Muscle of back (tissue), 11 donors: ENCODE results near the gene CDC7. TPM values are rescaled to one million over a fixed set of nuclear protein-coding genes. Genes with fewer than 3 reads are reported as not detected.

Source experiments
- DNase-seq, 3 donors: peaks; one replicate each; pipeline versions ENCODE4 v3.0.0 to v3.0.0-alpha.2; 2013
- polyA plus RNA-seq, 10 donors: library from polyadenylated mRNA; unstranded; fragments of 120-200 nt; gene quantifications; one replicate each; pipeline ENCODE4 v1.2.1, GENCODE V29; 2013; ENCODE audit not compliant: insufficient read length in 10 of 10

CDC7 gene
- polyA plus RNA-seq, 10 donors, result 5.5 to 13.2 (median 9.8) TPM

DNA sequence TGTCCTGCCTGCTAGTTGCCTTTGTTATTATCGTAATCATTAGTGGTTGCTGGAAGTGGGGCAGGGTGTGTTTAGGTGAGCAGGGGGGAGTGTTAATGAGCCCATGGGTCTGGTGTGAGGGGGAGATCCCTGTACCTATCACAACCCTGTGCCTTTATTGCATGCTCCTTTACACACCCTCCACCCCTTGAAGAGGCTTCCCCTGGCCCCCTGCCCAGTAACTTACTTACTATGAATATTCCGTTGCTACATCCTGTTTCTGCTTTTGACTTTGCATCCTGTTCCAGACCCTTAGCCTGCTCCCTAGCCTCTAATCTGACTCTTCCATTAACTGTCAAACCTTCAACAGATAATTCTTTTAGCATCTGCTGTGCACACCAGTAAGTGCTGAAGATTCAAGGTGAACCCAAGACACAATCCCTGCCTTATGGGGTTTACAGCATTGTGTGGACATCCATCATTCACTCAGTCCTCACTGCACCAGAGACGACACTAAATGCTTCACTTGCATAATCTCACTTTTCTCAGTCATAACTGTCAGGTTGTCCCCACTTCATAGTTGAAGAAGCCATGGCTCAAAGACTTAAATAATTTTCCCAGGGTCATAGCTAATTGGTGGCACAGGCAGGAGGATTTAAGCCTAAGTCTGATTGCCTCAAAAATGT, 47.9 kb downstream of the CDC7 start:
- peak in 1 of 3 donors; percentile 57 for DNase-seq

DNA sequence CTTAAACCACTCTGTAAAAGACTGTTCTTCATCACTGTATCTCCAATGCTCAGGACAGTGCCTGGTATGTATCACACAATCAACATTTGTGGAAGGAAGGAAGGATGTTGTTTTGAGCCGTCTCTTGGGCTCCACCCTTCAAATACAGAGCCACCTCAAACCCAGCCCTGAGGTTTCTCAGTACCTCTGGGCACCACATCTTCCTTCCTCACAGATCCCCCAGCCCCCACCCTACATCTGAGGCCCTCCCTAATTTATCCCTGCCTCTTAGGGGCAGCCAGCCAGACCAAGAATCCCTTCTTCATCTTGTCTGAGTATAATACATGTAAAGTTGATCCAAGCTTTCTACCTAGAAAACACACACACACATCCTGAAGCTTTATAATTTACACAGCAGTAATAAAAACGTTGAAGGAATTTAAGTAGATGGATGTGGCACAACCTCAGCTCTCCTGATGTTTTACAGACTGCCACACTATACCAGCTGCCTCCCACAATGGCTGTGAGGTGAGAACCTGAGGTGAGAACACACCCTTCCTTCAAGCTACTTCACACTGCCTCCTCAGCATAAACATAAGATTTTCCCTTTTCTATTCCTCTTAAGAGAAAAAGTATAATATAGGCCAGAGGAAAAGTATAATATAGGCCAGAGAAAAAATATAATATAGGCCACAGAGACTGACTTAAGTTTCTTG, 48.5 kb downstream of the CDC7 start:
- no peak for DNase-seq

DNA sequence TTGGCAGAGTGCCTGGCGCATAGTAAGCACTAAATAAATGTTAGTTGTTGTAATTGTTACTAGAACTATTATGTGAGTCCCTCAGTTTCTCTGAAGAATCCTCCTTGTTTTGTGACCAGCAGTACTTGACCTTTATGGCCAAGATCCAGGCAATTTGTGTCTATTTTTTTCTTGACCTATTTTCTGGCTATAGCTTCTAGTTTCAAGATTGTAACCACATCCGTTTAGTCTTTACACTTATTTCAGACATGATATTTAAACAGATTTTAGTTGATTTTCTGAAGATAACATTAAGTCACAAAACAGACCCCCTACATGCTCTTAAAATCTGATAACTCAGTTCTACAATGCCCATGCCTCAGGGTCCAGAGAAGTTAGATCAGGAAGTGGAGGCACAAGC, 50.3 kb downstream of the CDC7 start:
- no peak for DNase-seq

DNA sequence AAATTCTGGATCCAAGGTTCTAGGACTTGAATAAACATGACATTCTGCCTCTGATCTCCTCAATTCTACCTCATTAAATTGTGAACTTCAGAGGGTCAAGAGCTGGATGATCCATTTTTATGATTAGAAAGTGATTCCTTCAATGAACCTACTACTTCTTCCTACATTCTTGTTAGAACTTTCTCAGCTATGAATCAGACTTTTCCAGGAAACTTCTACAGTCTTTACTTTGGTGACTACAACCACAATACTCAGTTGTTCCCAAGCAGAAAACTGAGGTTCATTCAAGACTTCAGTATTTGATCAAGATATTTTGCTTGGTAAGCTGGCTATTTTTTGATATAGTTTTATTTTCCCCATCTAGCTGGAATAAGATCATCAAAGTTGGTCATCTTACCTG, 51.4 kb downstream of the CDC7 start:
- DNase-seq, result no peak

DNA sequence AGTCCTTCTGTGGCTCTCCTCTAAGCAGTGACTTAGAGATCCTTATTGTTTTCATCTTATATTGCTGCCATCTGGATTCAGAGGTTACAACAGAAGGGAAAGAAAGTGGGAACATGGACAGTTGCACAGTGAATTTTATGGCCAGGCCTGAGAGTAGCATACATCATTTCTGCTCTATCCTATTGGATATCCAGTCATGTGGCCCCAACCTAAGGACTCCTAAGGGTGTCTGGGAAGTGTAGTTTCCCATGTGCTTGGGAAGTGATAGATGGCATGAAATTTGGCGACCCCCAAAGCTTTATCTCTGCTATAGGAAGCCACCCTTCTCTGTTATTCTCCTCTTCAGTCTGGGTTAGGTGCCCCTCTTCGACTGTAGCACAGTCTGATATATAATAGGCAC, 51.9 kb downstream of the CDC7 start:
- DNase-seq, result no peak

DNA sequence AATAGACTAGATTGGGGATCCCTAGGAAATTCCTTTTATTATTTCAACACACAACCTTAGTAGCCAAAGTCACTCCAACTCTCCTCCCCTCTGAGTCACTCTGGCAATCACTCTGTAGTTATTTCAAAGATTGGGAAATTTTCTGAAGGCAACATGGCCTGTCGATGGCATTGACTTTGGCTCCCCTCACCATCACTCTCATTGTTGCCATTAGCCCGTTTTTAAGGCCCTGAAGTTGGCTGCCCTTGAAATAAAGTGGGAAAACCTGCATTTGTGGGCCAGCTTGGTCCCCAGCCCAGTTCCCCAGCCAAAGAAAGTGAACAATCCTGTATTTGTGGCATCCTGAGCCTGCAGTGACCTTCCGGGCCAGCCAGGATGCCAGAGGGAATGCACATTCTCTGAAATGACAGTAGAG, 52.5 kb downstream of the CDC7 start:
- DNase-seq, result no peak

DNA sequence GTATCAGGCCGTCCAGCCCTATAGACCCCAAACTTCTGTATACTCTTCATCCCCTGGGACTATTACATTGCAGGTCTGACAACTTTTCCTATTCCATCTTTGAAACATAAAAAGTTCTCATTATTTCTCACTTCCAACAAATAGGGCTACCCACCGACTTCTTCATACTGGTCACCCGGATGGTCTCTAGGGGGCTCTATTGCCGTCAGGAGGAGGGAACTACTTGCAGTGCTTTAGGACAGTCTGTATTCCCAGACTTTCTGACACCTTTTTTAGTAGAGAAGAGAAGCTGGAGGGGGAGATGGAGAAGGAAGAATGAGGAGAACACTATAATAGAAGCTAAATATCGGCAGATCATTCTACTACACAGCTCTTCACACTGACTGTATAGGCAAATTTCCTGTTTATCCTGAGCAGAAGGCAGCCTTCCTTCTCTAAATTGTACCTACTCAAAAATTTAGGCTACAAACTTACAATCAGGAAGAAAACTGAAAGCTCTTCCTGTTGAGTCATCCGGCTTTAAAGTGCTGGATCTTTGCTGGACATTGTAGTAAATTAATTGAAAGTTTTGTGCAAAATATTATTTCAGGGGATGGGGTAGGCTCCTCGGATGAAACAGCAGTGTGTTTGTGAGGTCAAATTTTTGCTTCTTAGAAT, 54.6 kb downstream of the CDC7 start:
- DNase-seq, result no peak

DNA sequence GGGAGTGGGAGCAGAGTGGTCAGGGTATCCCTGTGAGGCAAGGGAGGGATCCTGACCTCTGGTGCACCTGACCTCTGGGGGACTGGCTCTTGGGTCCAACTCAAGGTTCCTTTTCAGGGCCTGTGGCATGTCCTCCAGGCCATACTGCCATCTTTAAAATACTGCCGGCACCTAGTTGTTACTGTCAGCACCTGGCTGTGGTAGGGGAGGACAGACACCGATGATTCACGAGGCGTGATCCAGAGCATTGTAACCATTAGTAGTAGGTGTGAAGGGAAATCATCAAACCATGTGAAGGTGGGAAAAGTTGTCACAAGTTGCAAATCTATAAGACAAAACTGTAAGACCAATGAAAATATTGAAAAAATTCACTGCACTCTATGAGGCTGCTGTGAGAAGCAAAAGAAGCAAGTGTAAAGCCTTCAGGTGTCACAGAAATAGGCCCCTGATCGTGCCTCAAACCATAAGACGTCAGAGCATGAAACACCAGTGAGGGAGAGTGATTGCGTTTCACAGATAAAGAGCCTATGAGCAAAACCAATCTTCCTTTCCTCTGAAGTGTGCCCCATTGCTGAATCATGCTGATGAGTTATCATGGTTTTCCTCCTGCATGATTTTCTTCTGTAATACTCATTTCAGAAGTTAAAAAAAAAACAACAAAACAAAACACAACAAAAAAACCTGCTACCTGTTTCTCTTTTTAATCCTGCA, 55.3 kb downstream of the CDC7 start:
- DNase-seq, result peak in 1 of 3 donors; percentile 49

DNA sequence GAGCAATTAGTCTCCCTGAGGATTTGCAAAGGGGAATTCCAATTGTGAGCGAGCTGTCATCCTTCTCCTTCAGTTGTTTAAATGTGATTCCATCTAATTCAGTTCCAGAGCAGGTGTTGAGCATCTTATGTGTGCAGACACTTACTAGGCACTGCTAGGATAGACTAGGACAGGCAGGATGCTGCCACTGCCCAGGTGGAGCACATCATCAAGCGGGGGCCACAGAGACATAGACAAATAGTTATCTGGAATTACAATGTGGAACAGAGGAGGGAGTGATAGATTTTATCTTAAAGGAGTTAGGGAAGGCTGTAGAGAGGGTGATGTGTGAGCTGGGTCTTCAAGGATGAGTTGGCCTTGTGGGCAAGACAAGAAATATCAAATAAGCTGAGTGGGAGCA, 55.9 kb downstream of the CDC7 start:
- no peak for DNase-seq

DNA sequence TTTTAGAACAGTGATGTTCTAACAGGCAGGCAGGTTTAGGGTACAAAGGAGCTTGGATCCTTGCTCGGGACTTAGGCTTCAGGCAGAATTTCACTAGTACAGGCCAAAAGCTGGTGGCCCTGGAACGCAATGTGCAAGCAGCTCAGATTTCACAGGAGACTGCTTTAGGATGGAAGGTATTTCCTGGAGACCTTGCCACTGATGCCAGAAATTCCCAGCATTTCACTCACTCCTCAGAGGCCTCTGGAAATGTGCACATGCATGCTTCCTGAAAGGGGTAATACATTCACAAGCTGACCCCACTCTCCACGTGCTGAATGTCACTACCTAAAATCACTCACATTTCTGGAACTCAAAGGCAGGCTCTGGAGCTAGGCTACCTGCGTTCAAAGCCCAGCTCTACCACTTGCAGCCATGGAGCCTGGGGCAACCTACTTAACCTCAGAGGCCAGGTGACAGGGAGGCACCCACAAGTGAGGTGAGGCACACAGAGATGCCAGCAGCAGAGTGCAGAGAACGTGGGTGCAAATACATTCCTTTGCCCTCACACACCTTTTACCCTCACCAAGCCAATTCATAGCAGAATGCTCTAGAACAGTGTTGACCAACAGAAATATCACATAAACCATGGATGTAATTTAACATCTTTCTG, 56.5 kb downstream of the CDC7 start:
- no peak for DNase-seq

DNA sequence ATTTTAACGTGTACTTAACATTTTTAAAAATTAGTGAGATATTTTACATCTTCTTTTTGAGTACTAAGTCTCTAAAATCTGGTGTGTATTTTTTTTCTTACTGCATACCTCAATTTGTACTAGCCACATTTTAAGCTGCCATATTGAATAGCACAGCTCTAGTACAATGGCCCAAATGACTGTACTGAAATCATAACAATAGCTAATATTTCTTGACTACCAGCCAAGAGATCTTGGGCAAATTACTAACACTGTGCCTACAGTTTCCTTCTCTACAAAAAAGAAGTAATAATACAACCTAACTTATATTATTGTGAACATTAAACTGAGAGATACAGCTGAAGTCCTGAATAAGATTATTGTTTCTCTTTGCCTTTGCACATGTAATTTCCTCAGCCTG, 57.2 kb downstream of the CDC7 start:
- no peak for DNase-seq

DNA sequence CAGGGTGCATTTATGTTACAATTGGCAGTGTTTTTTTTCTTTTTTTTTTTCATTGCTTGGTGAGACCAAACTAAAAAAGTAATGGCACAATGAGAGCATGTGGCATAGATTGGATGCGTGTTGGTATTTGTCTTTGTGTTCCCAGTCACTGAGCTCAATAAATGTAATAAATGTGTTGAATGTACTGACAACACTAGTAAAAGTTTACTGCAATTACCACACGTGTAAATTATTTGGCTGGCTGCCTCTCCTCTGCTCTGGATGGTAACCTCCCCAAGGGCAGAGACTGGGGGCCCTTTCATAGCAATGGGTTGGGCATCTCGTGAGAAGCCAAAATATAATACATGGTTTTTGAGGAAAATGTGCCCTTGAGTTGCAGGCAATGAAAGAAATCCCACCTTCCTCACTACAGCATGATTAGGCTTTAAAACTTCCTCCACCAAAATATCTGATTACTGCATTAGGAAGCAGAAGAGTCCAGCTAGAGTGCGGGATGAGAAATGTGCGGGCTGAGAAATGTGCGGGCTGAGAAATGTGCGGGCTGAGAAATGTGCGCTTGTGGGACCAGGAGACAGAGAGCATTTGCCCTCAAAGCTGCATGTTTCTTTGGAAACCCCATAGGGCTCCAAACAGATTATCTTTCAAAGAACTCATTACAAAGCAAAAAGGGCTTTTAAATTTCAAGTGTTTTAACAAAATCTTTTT, 58.5 kb downstream of the CDC7 start:
- no peak for DNase-seq

DNA sequence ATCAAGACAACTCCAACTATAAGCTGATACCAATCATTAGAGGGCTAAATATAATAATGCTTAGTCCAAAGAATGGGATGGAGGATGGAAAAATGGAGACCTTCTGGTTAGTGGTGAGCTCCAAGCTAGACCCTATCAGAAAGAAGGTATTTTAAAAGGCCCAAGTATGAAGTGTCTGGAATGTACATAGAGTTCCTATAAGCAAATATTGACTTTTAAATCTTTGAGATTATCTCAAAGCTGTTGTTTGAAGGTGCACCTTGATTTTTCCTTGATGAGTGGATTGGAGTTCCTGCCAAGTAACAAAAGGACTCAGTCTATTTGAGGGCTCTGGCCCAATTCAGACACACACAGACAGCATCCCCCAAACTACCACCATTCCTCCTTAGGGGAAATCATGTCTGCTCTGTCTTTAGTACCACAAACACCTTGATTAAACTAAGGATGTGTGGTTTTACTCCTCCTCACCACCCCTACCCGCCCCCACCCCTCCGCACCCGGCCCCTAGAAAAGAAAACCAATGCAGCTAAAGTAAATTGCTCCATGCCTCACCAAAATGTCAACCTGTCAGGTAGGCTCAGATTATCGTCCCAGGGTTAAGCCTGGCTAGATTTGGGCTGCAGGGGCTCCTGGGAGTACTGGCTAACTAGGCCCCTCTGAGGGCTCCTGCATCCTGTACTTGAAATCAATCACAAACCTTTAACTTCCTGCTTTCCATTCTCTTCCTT, 59.4 kb downstream of the CDC7 start:
- no peak for DNase-seq

DNA sequence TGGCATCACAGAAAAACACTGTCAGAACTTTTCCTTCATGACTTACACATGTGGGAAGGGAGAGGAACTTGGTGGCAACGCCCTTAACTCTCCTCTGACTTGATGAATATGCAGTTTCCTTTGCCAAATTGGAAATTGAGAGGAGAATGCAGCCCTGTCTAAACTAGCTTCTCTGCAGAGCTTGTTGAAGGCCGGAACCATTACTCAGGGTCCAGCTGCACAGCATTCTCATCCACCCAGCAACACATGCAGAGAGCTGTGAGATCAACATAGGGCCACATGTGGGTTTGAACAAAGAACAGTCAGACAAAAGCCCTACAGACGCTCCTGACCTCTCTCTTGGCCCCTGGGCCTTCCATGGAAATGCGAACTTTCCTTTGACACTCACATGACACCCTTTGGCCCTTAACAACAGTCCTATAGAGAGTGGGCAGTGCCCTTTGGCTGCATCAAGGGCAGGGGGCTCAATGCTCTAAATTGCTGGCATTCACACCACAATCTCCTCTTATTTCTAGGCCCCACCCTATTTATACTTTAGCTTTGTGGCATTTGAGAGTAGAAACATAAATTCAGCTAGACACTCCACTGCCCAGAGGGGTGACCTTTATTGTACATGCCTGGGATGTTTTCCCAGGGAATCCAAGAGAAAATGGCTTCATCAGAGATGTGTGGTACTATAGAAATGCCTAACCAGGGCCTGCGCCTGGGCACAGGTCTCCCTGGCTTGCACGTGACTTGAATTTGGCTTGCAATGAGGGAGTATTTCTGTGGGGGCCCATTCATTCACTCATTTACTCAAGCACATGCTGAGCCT, 64.4 kb downstream of the CDC7 start:
- peak in 1 of 3 donors; percentile 63 for DNase-seq

DNA sequence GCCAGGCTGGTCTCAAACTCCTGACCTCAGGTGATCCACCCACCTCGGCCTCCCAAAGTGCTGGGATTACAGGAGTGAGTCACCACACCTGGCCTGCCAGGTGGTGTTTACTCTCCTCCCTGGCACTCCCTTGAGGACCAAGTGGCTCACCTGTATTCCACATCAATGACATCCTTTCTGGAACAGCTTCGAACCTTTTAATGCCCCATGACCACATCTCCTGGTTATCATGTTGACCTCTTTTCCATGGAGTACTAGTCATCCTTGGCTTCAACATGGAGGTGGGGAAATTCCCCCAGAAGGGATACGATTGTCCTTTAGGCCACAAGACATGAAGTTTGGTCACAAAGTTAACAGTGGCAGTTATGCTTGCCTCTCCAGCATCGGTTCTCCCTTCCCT, 66.9 kb downstream of the CDC7 start:
- no peak for DNase-seq

DNA sequence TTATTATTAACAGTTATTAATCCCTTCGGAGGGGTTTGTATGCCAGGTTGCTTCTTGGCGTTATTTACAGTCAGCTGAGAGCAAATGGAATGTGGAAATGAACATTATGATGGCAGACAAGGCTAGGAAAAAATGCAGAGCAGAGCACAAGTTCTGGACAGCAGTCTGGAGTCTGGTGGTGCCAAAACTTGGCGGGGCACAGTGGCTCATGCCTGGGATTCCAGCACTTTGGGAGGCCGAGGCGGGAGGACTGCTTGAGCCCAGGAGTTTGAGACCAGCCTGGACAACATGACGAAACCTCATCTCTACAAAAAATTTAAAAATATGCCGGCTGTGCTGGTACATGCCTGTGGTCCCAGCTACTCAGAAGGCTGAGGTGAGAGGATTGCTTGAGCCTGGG, 67.6 kb downstream of the CDC7 start:
- no peak for DNase-seq

DNA sequence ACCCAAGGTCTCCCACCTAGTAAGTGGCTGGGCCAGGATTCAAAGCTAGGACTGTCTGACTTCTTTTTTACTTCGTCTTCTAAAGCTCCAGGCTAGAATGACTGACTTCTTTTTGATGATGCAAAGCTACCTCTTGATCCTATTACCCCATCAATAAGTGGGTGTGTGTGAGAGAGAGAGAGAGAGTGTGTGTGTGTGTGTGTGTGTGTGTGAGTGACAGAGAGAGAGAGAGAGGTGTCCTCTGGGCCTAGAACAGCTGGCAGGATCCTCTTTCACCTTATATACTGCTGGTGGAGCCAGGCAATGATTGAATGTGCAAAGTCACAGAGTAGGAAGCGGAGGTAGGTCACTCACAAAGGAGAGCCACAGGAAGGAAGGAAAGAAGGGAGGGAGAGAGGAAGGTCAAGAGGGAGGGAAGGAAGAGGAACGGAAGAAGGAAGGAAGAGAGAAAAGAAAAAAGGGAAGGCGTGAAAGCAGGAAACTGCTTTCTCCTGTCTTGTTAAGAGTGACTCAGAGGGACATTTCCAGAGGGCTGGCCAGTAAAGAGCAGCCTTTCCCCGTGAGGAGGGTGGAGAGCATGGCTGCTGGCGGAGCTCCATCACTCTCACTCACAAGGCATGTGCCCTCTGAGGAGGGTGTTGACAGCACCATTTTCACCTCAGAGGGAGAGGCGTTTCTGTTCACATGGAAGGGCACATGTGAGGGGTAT, 68.9 kb downstream of the CDC7 start:
- peak; percentile 44 to 95 (median 47) for DNase-seq

DNA sequence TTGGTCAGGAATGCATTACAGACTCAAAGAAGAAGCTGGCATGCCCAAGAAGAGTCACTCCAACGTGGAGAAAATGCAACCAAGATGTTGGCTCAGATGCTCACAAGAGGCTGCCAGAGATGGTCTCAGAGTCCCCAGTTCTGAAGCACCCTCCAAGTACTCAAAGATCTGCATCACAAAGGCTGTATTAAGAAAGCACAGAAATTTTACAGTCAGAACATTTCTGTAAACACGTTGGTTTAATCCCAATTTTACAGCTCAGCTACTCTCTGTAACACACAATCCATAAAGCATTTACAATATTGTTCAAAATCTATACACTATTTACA, 69.4 kb downstream of the CDC7 start:
- DNase-seq, result peak in 1 of 3 donors; percentile 74

DNA sequence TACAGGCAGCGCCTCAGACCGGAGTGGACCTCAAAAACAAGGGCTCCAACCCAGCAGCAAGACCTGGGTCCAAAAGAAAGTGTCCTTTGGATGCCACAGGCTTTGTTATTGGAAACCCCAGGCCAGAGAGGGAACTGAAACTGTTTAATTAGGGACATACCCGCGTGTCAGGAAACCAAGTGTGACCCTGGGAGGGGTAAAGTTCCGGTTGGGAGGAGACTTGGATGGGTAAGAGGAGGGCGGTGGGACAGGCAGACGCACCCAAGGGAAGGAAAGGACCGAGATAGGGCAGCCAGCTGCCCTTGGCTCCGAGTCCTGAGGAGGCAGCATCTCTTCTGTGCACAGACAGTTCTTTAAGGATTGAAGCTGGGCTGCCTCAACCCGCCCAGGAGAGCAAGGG, 71.4 kb downstream of the CDC7 start:
- no peak for DNase-seq
